ENCODE measurements around the gene PTPRM.

DNA sequence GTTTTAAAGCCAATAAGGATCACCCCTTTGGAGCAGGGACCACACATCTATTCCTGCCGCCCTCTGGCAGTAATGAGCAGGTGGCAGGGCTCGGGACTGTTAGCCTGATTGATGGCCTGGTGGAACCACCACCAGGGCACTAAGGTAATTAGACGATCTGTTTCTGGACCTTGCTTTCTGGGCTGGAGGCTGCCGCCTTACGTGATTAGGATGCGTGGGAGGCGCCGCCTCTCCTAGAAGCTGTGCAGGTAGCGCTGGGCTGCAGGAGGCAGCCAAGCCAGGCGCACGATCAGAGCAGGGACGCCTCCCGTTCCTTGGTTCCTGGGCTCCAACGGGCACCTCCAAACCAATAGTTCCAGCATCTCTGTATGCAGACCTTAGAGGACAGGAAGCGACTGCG, 799.5 kb downstream of the PTPRM start:
- TF ChIP-seq, protein P1, sequence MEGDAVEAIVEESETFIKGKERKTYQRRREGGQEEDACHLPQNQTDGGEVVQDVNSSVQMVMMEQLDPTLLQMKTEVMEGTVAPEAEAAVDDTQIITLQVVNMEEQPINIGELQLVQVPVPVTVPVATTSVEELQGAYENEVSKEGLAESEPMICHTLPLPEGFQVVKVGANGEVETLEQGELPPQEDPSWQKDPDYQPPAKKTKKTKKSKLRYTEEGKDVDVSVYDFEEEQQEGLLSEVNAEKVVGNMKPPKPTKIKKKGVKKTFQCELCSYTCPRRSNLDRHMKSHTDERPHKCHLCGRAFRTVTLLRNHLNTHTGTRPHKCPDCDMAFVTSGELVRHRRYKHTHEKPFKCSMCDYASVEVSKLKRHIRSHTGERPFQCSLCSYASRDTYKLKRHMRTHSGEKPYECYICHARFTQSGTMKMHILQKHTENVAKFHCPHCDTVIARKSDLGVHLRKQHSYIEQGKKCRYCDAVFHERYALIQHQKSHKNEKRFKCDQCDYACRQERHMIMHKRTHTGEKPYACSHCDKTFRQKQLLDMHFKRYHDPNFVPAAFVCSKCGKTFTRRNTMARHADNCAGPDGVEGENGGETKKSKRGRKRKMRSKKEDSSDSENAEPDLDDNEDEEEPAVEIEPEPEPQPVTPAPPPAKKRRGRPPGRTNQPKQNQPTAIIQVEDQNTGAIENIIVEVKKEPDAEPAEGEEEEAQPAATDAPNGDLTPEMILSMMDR (IDR thresholded peaks at IDR 0.05; ENCODE audit: low read depth, low read length) = no peak
- TF ChIP-seq MYC (IDR thresholded peaks at IDR 0.05; ENCODE audit: low read depth, low read length) = no peak
